Stimulated activated CD4-positive, alpha-beta T cell treated with anti-CD3 and anti-CD28 coated beads, TNF-alpha, amount 100 ng/mL, for 48 hours (primary cell): ENCODE measurements around the gene RADIL.
"Not testable (repeated sequence)": the region's sequence is repeated elsewhere in the genome, so short reads cannot be mapped to it uniquely, and the experiment has no call there.

ENCODE experiments used
- DNase-seq, 3 donors: peaks; one replicate each; pipeline ENCODE4 v3.0.0-alpha.2; 2020; ENCODE audit warnings: low read depth in 3 of 3

RADIL gene, protein sequence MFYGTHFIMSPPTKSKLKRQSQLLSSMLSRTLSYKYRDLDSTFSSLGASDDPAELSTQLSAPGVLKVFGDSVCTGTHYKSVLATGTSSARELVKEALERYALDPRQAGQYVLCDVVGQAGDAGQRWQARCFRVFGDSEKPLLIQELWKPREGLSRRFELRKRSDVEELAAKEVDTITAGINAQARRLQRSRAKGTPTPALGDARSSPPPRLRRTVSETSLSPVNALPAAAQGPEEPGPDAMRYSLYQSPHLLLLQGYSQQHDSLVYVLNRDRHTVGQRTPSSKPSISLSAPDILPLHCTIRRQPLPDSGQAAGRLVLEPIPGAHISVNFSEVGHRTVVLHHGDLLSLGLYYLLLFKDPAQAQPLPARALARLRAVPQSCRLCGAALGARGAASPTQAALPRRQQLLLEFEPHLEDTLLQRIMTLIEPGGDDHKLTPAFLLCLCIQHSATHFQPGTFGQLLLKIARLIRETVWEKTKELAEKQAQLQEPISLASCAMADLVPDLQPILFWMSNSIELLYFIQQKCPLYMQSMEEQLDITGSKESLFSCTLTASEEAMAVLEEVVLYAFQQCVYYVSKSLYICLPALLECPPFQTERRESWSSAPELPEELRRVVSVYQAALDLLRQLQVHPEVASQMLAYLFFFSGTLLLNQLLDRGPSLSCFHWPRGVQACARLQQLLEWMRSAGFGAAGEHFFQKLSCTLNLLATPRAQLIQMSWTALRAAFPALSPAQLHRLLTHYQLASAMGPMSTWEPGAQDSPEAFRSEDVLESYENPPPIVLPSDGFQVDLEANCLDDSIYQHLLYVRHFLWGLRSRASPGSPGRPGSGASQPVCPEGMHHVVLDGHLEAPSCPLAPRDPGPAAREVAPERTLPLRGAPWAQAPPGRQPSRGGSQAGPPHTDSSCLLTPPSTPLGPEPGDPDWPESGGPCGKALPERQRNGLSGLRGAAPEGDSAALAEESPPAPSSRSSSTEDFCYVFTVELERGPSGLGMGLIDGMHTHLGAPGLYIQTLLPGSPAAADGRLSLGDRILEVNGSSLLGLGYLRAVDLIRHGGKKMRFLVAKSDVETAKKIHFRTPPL

DNA sequence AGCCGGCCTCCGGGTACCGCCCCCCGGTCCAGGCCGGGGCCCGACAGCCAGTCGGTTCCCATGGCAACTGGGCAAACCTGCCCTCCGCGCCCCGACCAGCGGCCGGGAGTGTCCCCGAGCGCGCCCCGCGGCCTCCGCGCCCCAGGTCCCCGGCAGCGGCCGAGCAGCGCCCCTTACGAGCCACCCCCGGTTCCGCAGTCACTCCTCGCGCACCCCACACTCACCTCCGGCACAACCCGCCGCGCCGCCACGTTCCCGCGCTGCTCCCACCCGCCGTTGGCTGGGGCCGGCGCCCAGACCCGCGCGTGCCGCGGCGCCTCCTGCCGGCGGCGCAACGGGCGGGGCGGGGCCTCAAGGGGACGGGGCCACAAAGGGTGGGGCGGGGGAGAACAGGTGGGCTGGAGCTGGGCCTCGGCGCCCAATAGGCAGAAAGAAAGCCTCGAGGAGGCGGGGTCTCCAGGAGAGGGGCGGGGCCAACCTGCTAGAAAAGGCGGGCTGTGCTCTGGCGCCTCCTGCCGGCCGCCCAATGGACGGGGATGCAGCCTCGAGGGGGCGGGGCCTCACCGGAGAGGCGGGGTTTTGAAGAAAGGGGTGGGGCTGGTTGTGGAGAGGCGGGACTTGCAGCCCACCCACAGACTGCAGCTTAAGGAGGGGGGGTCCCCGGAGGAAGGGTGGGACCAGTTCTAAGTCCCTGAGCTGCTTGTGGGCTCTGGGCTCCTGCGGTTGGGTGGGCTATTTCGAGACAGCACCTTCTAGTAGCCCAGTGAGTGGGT, at the start of gene RADIL:
TSS of gene RADIL (minus strand) at position 345 of the 773 bp plus-strand sequence. CDS start 5,577 bp downstream, outside the sequence.
- peak; percentile 84 to 93 (median 93) for DNase-seq

DNA sequence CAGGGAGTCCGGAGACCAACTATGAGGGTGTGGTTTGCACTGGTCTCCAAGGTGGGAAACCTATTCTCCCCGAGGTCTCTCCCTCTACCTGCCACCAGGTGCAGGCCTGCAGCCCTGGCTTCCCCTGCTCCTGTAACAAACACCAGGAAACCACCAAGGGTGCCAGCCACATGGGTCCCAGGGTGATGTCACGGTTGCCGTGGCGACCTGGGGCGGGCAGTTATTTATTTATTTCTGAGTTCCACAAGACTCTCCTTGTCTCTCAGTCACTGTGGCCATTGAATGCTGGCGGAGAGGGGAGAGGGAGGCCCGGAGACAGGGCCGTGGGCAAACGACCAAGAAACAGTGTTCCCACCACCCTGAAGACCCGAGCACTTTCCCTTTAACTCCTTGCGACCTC, 48.4 kb upstream of the RADIL start:
- no peak for DNase-seq

DNA sequence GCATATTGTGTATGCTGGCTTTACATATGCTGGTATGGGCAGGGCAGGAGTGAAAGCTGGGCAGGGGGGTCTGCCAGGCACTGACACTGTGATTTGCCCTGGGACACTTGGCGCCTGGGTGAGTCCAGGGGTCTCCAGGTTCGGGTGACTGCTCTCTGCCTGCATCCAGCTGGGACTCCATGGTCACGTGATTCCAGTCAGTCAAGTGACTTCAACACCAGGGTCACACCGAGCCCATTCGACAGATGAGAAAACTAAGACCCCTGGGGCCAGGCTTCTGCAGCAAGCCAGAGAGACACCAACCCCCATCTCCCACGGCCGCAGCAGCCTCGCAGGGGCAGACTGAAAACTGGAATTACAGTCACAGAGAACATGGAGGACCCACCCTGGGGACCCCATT, 45.5 kb upstream of the RADIL start:
- no peak for DNase-seq

DNA sequence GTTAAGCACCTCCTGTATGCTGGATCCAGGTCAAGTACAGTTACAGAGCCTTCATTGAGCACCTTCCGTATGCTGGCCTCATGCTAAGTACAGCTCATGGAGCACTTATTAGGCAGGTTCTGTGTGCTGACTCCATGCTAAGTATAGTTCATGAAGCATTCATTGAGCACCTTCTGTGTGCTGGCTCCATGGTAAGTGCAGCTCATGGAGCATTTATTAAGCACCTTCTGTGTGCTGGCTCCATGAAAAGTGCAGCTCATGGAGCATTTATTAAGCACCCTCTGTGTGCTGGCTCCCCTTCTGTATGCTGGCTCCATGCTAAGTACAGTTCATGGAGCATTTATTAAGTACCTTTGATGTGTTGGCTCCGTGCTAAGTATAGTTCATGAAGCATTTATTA, 44.9 kb upstream of the RADIL start:
- DNase-seq: no peak

DNA sequence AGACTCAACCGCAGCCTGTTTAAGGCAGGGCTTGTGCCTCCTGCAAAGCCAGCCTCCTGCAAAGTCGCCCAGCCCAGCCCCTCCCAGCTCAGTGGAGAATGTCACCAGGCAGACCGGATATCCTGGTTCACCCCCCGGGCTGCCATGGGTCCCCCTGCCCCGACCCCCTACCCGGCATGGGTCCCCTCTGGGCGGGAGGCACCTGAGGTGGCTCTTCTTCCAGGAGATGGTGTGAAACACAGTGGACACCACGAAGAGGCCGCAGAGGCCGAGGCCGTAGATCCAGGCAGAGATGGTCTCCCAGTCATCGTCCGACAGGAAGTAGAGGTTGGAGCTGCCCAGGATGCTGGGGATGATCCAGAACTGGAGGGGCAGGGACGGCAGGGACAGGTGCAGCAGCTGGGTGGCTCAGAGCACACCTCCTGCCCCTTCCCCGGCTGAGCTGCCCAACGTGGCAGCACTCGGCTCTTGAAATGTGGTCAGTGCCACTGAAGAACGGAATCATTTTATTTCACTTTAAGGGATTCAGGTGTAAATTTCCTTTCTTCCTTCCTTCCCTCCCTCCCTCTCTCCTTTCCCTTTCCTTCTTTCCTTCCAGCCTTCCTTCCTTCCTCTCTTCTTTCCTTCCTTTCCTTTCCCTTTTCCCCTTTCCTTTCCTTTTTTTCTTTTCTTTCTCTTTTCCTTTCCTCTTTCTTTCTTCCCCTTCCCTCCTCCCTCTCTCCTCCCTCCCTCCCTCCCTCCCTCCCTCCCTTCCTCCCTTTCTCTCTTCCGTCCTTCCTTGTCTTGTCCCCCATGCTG, 36.7 kb upstream of the RADIL start:
- no peak for DNase-seq

DNA sequence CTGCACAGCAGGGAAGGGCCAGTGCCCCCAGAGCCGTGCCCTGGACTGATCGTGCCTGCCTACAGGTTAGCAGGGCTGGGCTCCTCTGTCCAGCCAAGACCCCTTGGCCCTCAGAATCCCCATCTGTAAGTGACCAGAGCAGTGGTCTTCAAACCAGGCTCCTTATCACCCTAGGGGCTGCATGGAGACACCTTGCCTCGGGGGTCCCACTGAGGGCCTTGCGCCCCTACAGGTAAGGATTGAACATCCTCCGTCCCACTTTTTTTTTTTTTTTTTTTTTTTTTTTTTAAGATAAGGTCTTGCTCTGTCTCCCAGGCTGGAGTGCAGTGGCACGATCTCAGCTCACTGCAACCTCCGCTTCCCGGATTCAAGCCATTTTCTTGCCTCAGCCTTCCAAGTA, 32.6 kb upstream of the RADIL start:
- no peak for DNase-seq

DNA sequence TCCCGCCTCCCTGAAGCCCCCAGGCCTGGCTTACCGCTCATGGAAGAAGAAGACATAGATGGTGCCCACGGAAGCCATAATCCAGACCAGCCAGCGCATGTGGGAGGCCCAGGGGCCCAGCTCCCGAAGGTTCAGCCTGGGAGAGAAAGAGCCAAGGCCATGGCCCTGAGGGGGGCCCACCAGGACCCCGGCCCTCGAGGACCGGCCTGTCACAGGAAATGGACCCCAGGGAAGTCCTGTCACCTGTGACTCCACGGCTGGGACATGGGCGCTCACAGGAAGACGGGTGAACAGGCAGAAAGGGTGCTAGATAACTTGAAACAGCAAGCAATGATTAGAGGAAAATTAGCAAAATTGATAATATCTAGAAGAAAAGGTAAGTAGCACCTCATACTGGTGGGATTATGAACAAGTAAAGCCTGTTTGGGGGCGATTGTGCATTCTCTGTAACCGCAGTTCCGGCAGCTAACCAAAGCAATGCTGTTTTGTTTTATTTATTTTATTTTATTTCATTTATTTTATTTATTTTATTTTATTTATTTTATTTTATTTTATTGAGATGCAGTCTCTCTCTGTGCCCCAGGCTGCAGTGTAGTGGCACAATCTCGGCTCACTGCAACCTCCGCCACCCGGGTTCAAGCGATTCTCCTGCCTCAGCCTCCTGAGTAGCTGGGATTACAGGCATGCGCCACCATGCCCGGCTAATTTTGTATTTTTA, 27.8 kb upstream of the RADIL start:
- DNase-seq: no peak

DNA sequence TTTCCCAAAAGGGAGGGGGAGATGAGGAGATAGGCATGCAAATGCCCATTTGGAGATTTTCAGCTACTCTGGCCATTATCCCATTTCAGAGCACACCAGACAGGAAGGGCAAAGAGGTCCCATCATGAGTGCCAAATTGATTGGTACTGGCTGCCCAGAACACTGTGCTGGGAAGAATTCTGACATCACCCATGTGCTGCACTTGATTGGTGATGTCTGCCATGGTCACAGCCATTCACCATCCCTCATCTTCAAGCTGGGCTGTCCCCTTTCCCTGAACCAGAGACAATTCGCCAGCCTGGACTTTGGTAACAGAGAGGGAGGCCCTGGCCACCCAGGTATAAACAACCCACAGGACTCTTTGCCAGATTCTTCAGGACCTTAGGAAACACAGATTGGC, 23.2 kb upstream of the RADIL start:
- DNase-seq: no peak

DNA sequence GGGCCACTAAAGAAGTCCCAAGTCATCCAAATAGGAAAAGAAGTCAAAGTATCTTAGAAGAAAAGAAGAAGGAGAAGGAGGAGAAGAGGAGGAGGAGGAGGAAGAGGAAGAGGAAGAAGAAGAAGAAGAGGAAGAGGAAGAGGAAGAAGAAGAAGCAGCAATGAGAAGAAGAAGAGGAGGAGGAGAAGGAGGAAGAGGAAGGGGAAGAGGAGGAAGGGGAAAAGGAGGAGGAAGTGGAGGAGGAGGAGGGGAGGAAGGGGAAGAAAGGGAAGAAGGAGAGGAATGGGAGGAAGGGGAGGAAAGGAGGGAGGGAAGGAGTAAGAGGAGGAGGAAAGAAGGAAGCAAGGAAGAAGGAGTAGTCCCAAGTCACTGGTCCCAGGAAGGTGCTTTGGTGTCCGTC, 21.7 kb upstream of the RADIL start:
- no peak for DNase-seq

DNA sequence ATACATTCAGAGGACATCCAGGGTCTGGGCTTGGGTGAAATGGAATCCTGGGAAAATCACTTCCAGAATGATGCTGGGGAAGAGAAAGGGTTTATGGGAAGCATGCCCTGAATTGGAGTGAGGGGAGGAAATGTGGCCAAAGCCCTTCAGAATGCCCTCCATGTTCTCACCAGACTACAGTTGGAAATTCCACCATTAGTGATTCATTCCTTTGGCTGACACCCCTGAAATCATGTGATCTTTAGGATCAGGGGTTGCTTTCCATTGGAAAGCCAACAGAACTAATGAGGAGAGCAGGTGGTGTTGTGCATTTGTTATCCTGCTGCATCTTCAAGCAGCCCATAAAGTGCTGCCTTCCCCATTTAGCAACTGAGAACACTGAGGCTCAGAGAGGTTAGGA, 20.8 kb upstream of the RADIL start:
- no peak for DNase-seq

DNA sequence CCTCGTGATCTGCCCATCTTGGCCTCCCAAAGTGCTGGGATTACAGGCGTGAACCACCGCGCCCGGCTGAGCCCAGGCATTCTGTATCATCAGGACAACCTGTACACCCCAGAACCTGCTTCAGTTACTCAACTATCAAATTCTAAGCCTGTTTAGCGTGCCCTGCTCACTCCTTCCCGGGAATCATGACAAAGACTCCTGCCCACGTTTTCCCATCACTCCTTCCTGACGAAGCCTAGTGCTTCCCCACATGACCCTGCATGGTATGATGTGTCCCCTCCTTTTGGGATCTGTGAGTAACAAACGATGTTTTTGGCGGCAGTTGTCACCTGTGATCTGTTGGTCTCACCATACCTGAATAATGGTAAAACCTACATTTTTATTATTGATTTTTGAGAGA, 12.2 kb upstream of the RADIL start:
- no peak for DNase-seq

DNA sequence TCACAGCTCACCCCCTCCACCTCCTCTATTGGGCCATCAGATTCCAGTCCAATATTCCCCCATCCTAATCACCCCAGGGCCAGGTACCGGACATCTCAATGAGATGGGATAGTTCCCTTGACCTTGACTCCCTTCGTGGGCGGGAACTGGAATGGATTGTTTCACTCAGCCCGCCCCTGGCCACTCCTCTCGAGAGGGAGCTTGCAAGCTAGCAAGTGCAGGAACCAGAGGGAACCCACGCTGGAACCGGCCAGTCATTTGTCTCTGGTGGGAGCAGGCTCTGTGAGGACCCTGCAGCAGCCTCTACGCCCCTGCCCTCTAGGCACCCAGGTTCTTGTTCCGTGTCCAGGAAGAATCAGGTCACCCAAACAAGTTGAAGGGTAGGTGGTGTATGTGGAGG, 11.0 kb upstream of the RADIL start:
- DNase-seq: no peak

DNA sequence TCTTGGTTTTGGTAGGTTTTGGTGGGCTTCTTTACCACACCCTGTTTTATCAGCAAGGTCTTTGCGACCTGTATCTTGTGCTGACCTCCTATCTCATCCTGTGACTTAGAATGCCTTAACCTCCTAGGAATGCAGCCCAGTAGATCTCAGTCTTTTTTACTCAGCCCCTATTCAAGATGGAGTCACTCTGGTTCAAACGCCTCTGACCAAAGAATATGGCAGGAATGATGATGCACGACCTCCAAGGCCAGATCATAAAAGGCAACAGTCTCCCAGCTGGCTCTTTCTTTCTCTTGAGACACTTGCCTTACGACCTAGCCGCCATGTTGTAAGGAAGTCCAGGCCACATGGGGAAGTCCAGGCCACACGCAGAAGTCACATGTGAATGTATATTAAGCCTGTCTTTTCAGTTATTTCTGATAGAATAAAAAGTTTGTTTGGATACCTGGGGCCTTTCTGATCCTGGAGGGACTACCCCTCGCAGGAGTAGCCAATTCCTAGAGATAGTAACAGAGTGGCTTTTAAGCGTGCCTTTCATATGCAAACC, 10.5 kb upstream of the RADIL start:
- DNase-seq: no peak

DNA sequence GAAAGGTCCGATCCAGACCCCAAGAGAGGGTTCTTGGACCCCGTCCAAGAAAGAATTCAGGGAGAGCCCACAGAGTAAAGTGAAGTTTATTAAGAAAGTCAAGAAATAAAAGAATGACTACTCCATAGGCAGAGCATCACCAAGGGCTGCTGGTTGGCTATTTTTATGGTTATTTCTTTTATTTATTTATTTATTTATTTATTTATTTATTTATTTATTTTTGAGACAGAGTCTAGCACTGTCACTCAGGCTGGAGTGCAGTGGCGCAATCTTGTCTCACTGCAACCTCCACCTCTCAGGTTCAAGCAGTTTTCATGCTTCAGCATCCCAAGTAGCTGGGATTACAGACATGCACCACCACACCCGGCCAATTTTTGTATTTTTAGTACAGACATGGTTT, 9.7 kb upstream of the RADIL start:
- not testable (repeated sequence) for DNase-seq

DNA sequence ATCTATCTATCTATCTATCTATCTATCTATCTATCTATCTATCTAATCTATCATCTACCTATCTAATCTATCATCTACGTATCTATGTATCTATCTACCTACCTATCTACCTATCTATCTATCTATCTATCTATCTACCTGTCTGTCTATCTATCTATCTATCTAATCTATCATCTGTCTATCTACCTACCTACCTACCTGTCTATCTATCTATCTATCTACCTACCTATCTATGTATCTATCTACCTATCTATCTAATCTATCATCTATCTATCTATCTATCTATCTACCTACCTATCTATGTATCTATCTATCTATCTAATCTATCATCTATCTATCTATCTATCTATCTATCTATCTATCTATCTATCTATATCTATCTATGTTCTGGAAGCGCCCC, 8.0 kb upstream of the RADIL start:
- not testable (repeated sequence) for DNase-seq

DNA sequence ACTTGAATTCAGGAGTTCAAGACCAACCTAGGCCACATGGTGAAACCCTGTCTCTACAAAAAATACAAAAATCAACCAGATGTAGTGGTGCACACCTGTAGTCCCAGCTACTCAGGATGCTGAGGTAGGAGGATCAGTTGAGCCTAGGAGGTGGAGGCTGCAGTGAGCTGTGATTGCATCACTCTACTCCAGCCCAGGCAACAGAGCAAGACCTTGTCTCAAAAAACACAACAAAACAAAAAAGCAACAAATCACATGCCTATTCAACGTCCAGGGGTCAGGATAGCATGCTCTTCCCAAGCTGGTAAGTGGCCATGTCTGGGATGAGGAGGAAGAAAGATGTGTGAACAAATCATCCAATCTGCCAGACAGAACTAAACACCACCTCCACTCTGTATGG, 6.2 kb upstream of the RADIL start:
- no peak for DNase-seq

DNA sequence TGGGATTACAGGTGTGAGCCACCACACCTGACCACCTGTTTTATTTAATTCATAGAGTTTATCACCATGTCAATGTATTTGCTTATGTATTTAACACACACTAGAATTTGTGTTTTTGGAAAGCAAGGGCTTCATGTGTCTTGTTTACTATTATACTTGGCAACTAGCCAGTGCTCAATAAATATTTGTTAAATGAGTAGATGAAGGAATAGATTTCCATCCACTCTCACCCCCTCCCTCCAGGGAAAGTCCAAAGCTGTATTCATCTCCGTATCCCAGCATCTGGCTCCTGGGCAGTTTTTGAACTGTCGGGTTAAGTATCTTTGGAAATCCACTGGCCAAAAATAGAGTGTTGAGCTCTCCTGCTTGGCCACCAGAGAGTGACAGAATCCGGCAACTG, 4.6 kb upstream of the RADIL start:
- no peak for DNase-seq

DNA sequence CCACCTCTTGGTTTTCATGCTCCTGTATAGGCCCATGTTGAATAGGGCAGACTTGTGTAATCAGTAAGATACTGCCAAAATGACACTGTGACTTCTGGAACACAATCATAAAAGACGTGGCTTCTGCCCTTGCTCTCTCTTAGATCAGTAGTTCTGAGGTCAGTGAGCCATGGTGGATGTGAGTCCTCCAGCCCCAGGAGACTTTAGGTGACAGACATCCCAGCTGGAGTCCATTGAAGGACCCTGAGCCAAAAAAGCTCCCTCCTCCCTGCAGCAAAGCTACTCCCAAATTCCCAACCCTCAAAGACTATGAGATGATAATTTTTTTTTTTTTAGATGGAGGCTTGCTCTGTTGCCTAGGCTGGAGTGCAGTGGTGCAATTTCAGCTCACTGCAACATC, 3.2 kb upstream of the RADIL start:
- DNase-seq: no peak

DNA sequence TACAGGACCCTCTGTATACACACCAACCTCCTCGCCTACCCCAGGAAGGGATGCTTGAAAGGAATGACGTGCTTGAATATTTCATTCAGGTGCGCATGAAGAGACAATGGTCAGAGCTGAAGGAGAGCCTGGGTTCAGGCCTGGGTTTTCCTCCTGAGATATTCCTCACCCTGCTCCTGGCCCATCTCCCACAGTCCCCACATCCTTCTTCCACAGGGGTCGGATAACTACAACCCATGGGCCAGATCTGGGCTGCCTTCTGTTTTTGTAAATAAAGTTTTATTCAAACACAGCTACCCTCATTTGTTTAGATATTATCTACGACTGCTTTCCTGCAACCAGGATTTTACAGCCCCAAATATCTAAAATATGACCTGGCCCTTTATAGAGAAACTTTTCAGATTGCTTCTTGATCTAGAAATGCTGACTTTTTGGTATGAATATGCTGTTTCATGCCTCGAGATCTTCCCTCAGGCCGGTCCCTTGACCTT, 1.8 kb upstream of the RADIL start:
- DNase-seq: no peak

DNA sequence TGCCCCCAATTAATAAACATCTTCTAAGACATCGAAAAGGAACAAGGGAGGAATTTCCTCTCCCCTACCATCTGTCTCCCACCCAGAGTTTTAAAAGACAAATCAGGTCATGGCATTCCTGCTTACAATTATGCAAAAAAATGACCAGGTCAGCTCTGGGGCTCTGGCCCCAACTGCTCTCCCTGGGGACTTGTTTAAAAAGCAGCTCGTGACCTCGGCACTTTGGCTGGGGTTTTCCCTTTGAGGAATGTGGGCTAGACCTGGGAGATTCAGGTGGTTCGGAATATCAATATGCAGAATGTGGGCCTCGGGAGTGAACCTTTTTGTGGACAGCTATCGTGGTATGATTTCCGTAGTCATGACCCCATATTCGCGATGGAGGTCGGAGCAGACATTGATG, 648 bp upstream of the RADIL start:
- no peak for DNase-seq
